Measurements from ENCODE around the gene ECHDC3.

Gene ECHDC3

DNA sequence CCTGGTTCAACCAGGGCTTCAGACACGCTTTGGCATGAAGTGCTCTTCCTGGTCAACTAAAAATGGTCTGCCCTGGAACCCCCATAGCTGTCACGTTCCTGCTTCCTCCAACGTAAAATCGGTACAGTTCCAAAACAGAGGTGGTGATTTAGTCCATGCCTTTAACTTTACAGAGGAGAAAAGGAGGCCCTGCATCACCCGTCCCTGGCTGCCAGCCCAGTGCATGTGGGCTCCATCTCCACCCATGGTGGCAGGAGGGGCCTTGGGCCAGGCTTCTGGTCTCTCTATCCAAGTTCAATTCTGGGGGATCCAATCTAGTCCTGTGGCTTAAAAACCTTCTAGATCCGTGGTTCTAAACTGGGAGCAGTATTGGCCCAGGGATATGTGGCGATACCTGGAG lies 18.7 kb downstream of the ECHDC3 start:
- no peak overlapping the region for H3K27ac ChIP-seq (ENCODE audit: low read length)
- H2AFZ ChIP-seq (ENCODE audit: low read depth, low read length), result no peak overlapping the region
- H3K27me3 ChIP-seq (ENCODE audit: low read depth, low read length), result no peaks in the 10 kb centered on the region; the same call in 1 of the 2 replicates
- no peak overlapping the region for H3K9ac ChIP-seq (ENCODE audit: low read length)
- peaks cover 15% of the 10 kb centered on the region for H3K4me1 ChIP-seq (ENCODE audit: low read length)
- H3K4me2 ChIP-seq (ENCODE audit: low read length), result no peak overlapping the region
- no peak overlapping the region for H3K4me3 ChIP-seq (ENCODE audit: low read length)
- no peaks in the 10 kb centered on the region for H3K79me2 ChIP-seq (ENCODE audit: low read length)
- H3K36me3 ChIP-seq (replicated peaks; ENCODE audit: low read depth, low read length), result no peaks in the 10 kb centered on the region
- no peaks in the 10 kb centered on the region for H4K20me1 ChIP-seq (ENCODE audit: insufficient read depth, low read length)
- no peak for TF ChIP-seq EZH2phosphoT487 (IDR thresholded peaks at IDR 0.05; ENCODE audit: low read depth)
- TF ChIP-seq, protein P1, sequence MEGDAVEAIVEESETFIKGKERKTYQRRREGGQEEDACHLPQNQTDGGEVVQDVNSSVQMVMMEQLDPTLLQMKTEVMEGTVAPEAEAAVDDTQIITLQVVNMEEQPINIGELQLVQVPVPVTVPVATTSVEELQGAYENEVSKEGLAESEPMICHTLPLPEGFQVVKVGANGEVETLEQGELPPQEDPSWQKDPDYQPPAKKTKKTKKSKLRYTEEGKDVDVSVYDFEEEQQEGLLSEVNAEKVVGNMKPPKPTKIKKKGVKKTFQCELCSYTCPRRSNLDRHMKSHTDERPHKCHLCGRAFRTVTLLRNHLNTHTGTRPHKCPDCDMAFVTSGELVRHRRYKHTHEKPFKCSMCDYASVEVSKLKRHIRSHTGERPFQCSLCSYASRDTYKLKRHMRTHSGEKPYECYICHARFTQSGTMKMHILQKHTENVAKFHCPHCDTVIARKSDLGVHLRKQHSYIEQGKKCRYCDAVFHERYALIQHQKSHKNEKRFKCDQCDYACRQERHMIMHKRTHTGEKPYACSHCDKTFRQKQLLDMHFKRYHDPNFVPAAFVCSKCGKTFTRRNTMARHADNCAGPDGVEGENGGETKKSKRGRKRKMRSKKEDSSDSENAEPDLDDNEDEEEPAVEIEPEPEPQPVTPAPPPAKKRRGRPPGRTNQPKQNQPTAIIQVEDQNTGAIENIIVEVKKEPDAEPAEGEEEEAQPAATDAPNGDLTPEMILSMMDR (IDR thresholded peaks at IDR 0.05; ENCODE audit: low read depth, low read length), result no peak
- H3K9me3 ChIP-seq (ENCODE audit: insufficient read depth, low read length), result no peaks in the 10 kb centered on the region

DNA sequence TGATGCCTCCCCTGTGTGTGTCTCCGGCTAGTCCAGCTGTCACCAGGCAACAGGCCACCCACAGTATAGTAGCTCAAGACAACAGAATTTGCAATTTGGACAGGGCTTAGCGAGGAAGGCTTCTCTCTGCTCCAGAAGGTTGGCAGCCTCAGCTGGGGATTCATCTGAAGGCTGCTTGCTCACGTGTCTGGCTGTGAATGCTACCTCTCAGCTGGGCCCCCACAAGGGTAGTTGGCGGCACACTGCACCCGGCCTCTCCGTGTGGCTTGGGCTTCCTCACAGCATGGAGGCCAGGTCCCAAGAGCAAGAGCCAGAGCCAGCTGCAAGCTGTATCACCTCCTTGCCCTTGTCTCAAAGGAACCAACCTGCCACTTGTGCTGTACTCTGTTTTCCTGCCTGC lies 19.2 kb downstream of the ECHDC3 start:
- TF ChIP-seq, protein P1 (IDR thresholded peaks at IDR 0.05; ENCODE audit: low read depth, low read length), result no peak
- no peak for TF ChIP-seq EZH2phosphoT487 (IDR thresholded peaks at IDR 0.05; ENCODE audit: low read depth)
- no peak overlapping the region for H3K4me3 ChIP-seq (ENCODE audit: low read length)
- H2AFZ ChIP-seq (ENCODE audit: low read depth, low read length), result no peak overlapping the region
- H3K4me1 ChIP-seq (ENCODE audit: low read length), result peaks cover 15% of the 10 kb centered on the region
- no peaks in the 10 kb centered on the region for H3K36me3 ChIP-seq (replicated peaks; ENCODE audit: low read depth, low read length)
- no peaks in the 10 kb centered on the region for H4K20me1 ChIP-seq (ENCODE audit: insufficient read depth, low read length)
- H3K27me3 ChIP-seq (ENCODE audit: low read depth, low read length), result no peaks in the 10 kb centered on the region; the same call in 1 of the 2 replicates
- no peaks in the 10 kb centered on the region for H3K9me3 ChIP-seq (ENCODE audit: insufficient read depth, low read length)
- H3K27ac ChIP-seq (ENCODE audit: low read length), result no peak overlapping the region
- H3K4me2 ChIP-seq (ENCODE audit: low read length), result no peak overlapping the region
- H3K79me2 ChIP-seq (ENCODE audit: low read length), result no peaks in the 10 kb centered on the region
- no peak overlapping the region for H3K9ac ChIP-seq (ENCODE audit: low read length)

- no peak overlapping the region for H3K4me2 ChIP-seq (ENCODE audit: low read length)
Measured at GRCh38 chr10:11762706-11763500, 20.7 kb downstream of the ECHDC3 start.

DNA sequence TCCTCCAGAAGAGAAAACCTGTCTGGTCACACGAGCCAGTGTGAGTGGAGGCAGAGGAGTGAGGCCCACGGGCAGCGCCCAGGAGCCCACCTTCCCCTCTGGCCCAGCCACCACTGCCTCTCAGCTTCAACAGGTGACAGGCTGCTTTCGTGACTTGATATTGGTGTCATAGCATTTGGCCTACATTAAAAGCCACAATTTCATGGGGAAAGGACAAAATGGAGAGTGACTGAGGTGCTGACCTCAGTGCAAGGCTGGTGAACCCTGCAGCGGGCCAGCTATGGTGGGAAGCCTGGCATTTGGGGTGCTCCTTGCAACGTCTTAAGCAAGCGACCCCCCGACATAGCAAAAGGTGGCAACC lies 21.3 kb downstream of the ECHDC3 start:
- no peaks in the 10 kb centered on the region for H3K4me1 ChIP-seq (ENCODE audit: low read length)
- no peak overlapping the region for H3K4me3 ChIP-seq (ENCODE audit: low read length)
- no peak overlapping the region for H2AFZ ChIP-seq (ENCODE audit: low read depth, low read length)
- no peaks in the 10 kb centered on the region for H4K20me1 ChIP-seq (ENCODE audit: insufficient read depth, low read length)
- H3K9me3 ChIP-seq (ENCODE audit: insufficient read depth, low read length), result no peaks in the 10 kb centered on the region
- peaks cover 4% of the 10 kb centered on the region; the same call in 1 of the 2 replicates for H3K27me3 ChIP-seq (ENCODE audit: low read depth, low read length)
- TF ChIP-seq, protein P1 (IDR thresholded peaks at IDR 0.05; ENCODE audit: low read depth, low read length), result no peak
- TF ChIP-seq EZH2phosphoT487 (IDR thresholded peaks at IDR 0.05; ENCODE audit: low read depth), result no peak
- H3K9ac ChIP-seq (ENCODE audit: low read length), result no peak overlapping the region
- H3K4me2 ChIP-seq (ENCODE audit: low read length), result no peak overlapping the region
- H3K36me3 ChIP-seq (replicated peaks; ENCODE audit: low read depth, low read length), result no peaks in the 10 kb centered on the region
- H3K79me2 ChIP-seq (ENCODE audit: low read length), result no peaks in the 10 kb centered on the region
- H3K27ac ChIP-seq (ENCODE audit: low read length), result no peak overlapping the region

More at GRCh38 chr10:11762706-11763500, 20.7 kb downstream of the ECHDC3 start:
- Histone ChIP-seq H3K9ac (ENCODE audit: low read length) (no peak overlapping the region), H3K27ac (ENCODE audit: low read length) (no peak overlapping the region), H4K20me1 (ENCODE audit: insufficient read depth, low read length) (no peaks in the 10 kb centered on the region), H3K4me3 (ENCODE audit: low read length) (no peak overlapping the region), H3K79me2 (ENCODE audit: low read length) (no peaks in the 10 kb centered on the region), H3K4me1 (ENCODE audit: low read length) (peaks cover 4% of the 10 kb centered on the region; the same call in 1 of the 2 replicates), H3K36me3 (replicated peaks; ENCODE audit: low read depth, low read length) (no peaks in the 10 kb centered on the region), H3K9me3 (ENCODE audit: insufficient read depth, low read length) (no peaks in the 10 kb centered on the region), H3K27me3 (ENCODE audit: low read depth, low read length) (peaks cover 4% of the 10 kb centered on the region; the same call in 1 of the 2 replicates), H2AFZ (ENCODE audit: low read depth, low read length) (no peak overlapping the region)
- TF ChIP-seq, protein P1 (IDR thresholded peaks at IDR 0.05; ENCODE audit: low read depth, low read length), result no peak
- TF ChIP-seq EZH2phosphoT487 (IDR thresholded peaks at IDR 0.05; ENCODE audit: low read depth), result no peak

All from OCI-LY3 (cell line).